MG63 (cell line): ENCODE results near the gene WDR7. TPM values are rescaled to one million over a fixed set of nuclear protein-coding genes. Genes with fewer than 3 reads are reported as not detected.

Source experiments
- DNase-seq: peaks from one replicate; pipeline ENCODE4 v3.0.0-alpha.2; 2020
- H3K27me3 ChIP-seq: fragments of 250-450 bp; sonication (Bioruptor Pico); 2 replicates; pipeline ENCODE4 v1.5.1; 2020; ENCODE audit warnings: mild to moderate bottlenecking, moderate library complexity
- H3K36me3 ChIP-seq: fragments of 250-450 bp; sonication (Bioruptor Pico); 2 replicates; pipeline ENCODE4 v1.5.1; 2020; ENCODE audit warnings: mild to moderate bottlenecking, moderate library complexity
- H3K4me3 ChIP-seq: fragments of 250-450 bp; sonication (Bioruptor Pico); 2 replicates; pipeline ENCODE4 v1.5.1; 2020; ENCODE audit warnings: mild to moderate bottlenecking, moderate library complexity
- H3K9me3 ChIP-seq: fragments of 250-450 bp; sonication (Bioruptor Pico); 2 replicates; pipeline ENCODE4 v1.5.1; 2020; ENCODE audit warnings: mild to moderate bottlenecking, moderate library complexity
- total RNA-seq: library from RNA; depleted of rRNA; stranded (reverse); fragments of >200 nt; shearing (Covaris generic); gene quantifications from 2 replicates; pipeline ENCODE4 v1.2.3, GENCODE V29; 2014; ENCODE audit warnings: low replicate concordance

The WDR7 gene
- total RNA-seq, 1 experiment from 2014 or later: 4.0 TPM

- Histone ChIP-seq H3K9me3 (no peaks in the 10 kb centered on the region), H3K27me3 (no peaks in the 10 kb centered on the region), H3K4me3 (no peak overlapping the region), H3K36me3 (peaks cover 2% of the 10 kb centered on the region; the same call in 1 of the 2 replicates)
- DNase-seq: no peak
Observed at GRCh38 chr18:56691530-56691929, 40.4 kb downstream of the WDR7 start.

GRCh38 chr18:56696966-56697365 is 45.8 kb downstream of the WDR7 start:
- peaks cover 2% of the 10 kb centered on the region; the same call in 1 of the 2 replicates for H3K36me3 ChIP-seq
- no peaks in the 10 kb centered on the region for H3K9me3 ChIP-seq
- no peak for DNase-seq
- H3K27me3 ChIP-seq: no peaks in the 10 kb centered on the region
- H3K4me3 ChIP-seq: no peak overlapping the region

GRCh38 chr18:56702946-56703345 is 51.8 kb downstream of the WDR7 start:
- no peak overlapping the region for H3K4me3 ChIP-seq
- no peaks in the 10 kb centered on the region for H3K27me3 ChIP-seq
- no peaks in the 10 kb centered on the region for H3K9me3 ChIP-seq
- no peaks in the 10 kb centered on the region for H3K36me3 ChIP-seq
- no peak for DNase-seq

- no peak overlapping the region for H3K4me3 ChIP-seq
- DNase-seq: peak; percentile 32
- H3K36me3 ChIP-seq: no peaks in the 10 kb centered on the region
- H3K27me3 ChIP-seq: no peaks in the 10 kb centered on the region
- no peaks in the 10 kb centered on the region for H3K9me3 ChIP-seq
Observed at GRCh38 chr18:56709463-56709862, 58.3 kb downstream of the WDR7 start.

- H3K27me3 ChIP-seq: no peaks in the 10 kb centered on the region
- DNase-seq: no peak
Observed at GRCh38 chr18:56711708-56712445, 60.7 kb downstream of the WDR7 start.

GRCh38 chr18:56712761-56713160 is 61.6 kb downstream of the WDR7 start:
- Histone ChIP-seq H3K27me3 (no peaks in the 10 kb centered on the region), H3K4me3 (no peak overlapping the region), H3K36me3 (no peaks in the 10 kb centered on the region), H3K9me3 (no peaks in the 10 kb centered on the region)
- DNase-seq: no peak

More at GRCh38 chr18:56711708-56712445, 60.7 kb downstream of the WDR7 start:
- no peaks in the 10 kb centered on the region for H3K9me3 ChIP-seq
- H3K36me3 ChIP-seq: no peaks in the 10 kb centered on the region
- H3K4me3 ChIP-seq: no peak overlapping the region

- no peak for DNase-seq
- no peak overlapping the region for H3K4me3 ChIP-seq
- H3K9me3 ChIP-seq: no peaks in the 10 kb centered on the region
- no peaks in the 10 kb centered on the region for H3K27me3 ChIP-seq
- no peaks in the 10 kb centered on the region for H3K36me3 ChIP-seq
Observed at GRCh38 chr18:56715121-56715520, 64.0 kb downstream of the WDR7 start.

GRCh38 chr18:56716692-56717146 is 65.6 kb downstream of the WDR7 start:
- no peak for DNase-seq
- Histone ChIP-seq H3K9me3 (no peaks in the 10 kb centered on the region), H3K36me3 (no peaks in the 10 kb centered on the region), H3K4me3 (no peak overlapping the region), H3K27me3 (no peaks in the 10 kb centered on the region)

GRCh38 chr18:56721031-56721430 is 69.9 kb downstream of the WDR7 start:
- Histone ChIP-seq H3K9me3 (no peaks in the 10 kb centered on the region), H3K27me3 (no peaks in the 10 kb centered on the region), H3K36me3 (no peaks in the 10 kb centered on the region; the same call in 1 of the 2 replicates), H3K4me3 (no peak overlapping the region)
- no peak for DNase-seq

GRCh38 chr18:56721491-56721890 is 70.3 kb downstream of the WDR7 start:
- no peaks in the 10 kb centered on the region for H3K27me3 ChIP-seq
- no peak overlapping the region for H3K4me3 ChIP-seq
- H3K36me3 ChIP-seq: no peaks in the 10 kb centered on the region; the same call in 1 of the 2 replicates
- DNase-seq: no peak
- no peaks in the 10 kb centered on the region for H3K9me3 ChIP-seq

- DNase-seq: no peak
- Histone ChIP-seq H3K36me3 (no peaks in the 10 kb centered on the region; the same call in 1 of the 2 replicates), H3K27me3 (no peaks in the 10 kb centered on the region), H3K9me3 (no peaks in the 10 kb centered on the region), H3K4me3 (no peak overlapping the region)
Observed at GRCh38 chr18:56722518-56722917, 71.4 kb downstream of the WDR7 start.

- Histone ChIP-seq H3K27me3 (no peaks in the 10 kb centered on the region), H3K9me3 (no peaks in the 10 kb centered on the region), H3K36me3 (no peaks in the 10 kb centered on the region; the same call in 1 of the 2 replicates), H3K4me3 (no peak overlapping the region)
- no peak for DNase-seq
Observed at GRCh38 chr18:56723068-56723467, 71.9 kb downstream of the WDR7 start.

GRCh38 chr18:56723706-56724105 is 72.5 kb downstream of the WDR7 start:
- Histone ChIP-seq H3K36me3 (no peaks in the 10 kb centered on the region; the same call in 1 of the 2 replicates), H3K9me3 (no peaks in the 10 kb centered on the region), H3K27me3 (no peaks in the 10 kb centered on the region), H3K4me3 (no peak overlapping the region)
- DNase-seq: no peak

- H3K27me3 ChIP-seq: no peaks in the 10 kb centered on the region
- H3K9me3 ChIP-seq: no peaks in the 10 kb centered on the region
- no peaks in the 10 kb centered on the region; the same call in 1 of the 2 replicates for H3K36me3 ChIP-seq
- H3K4me3 ChIP-seq: no peak overlapping the region
- no peak for DNase-seq
Observed at GRCh38 chr18:56726906-56727305, 75.7 kb downstream of the WDR7 start.

GRCh38 chr18:56727399-56727798 is 76.2 kb downstream of the WDR7 start:
- no peaks in the 10 kb centered on the region; the same call in 1 of the 2 replicates for H3K36me3 ChIP-seq
- H3K27me3 ChIP-seq: no peaks in the 10 kb centered on the region
- no peaks in the 10 kb centered on the region for H3K9me3 ChIP-seq
- no peak for DNase-seq
- H3K4me3 ChIP-seq: no peak overlapping the region

- Histone ChIP-seq H3K27me3 (no peaks in the 10 kb centered on the region), H3K36me3 (no peaks in the 10 kb centered on the region; the same call in 1 of the 2 replicates), H3K9me3 (no peaks in the 10 kb centered on the region), H3K4me3 (no peak overlapping the region)
- no peak for DNase-seq
Observed at GRCh38 chr18:56728741-56729140, 77.6 kb downstream of the WDR7 start.

GRCh38 chr18:56738184-56738583 is 87.0 kb downstream of the WDR7 start:
- DNase-seq: no peak
- H3K36me3 ChIP-seq: no peaks in the 10 kb centered on the region
- H3K9me3 ChIP-seq: 0 out of 2 replicates have a peak, but pooled peaks cover 4% of the 10 kb centered on the region
- no peaks in the 10 kb centered on the region for H3K27me3 ChIP-seq
- H3K4me3 ChIP-seq: no peak overlapping the region

- Histone ChIP-seq H3K27me3 (no peaks in the 10 kb centered on the region), H3K4me3 (no peak overlapping the region), H3K36me3 (no peaks in the 10 kb centered on the region), H3K9me3 (0 out of 2 replicates have a peak, but pooled peaks cover 4% of the 10 kb centered on the region)
- no peak for DNase-seq
Observed at GRCh38 chr18:56739731-56740130, 88.6 kb downstream of the WDR7 start.
